ENCODE measurements around the gene TM9SF3.

The TM9SF3 gene

DNA sequence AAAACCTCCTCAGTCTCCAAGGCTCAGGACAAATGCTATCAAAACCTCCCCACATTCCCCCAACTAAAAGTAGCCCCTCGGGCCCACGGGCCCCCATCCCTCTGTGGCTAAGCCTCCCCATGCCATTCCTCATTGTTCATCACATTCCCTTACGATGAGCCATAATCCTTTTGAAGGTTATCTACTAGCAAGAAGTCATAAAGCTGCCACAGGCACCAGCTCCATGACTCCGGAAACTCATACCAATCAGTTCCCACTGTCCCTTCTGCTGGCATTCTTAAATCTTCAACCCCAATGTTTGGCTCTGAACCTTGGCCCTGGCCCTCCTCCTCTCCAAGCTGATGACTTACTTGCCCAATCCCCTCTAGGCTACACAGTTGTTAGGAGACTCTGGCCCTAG lies 19.4 kb upstream of the TM9SF3 start:
- peaks cover 100% of the 10 kb centered on the region for H3K36me3 ChIP-seq
- H3K4me3 ChIP-seq: no peak overlapping the region
- peaks cover 8% of the 10 kb centered on the region; the same call in 1 of the 2 replicates for H4K20me1 ChIP-seq
- H3K9ac ChIP-seq: no peak overlapping the region
- H3K27ac ChIP-seq: peak overlapping the region; percentile 70
- no peaks in the 10 kb centered on the region for H3K9me3 ChIP-seq
- peak overlapping the region; percentile 62; the same call in 1 of the 2 replicates for H3K4me2 ChIP-seq
- TF ChIP-seq Cebpa-rat (IDR thresholded peaks at IDR 0.05): no peak
- peaks cover 86% of the 10 kb centered on the region for H3K4me1 ChIP-seq
- H3K27me3 ChIP-seq: no peaks in the 10 kb centered on the region

DNA sequence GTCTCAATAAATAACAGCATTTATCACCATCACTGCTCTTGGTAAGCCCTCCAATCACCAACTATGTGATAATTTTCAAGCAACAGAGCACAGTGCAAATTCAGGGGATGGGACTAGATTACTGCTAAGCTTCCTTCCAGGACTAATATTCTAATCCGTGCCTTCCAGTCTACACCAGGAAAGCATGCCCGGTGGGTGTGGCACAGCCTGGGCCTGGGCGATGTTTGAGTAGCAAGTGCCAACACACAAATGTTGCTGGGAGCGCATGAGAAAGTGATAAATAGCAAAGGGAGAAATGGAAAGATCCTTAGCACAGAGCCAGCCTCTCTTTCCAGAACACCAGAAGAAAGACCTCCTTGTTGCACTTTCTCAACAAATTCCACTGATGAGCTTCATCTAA lies 13.5 kb upstream of the TM9SF3 start:
- Histone ChIP-seq H3K4me2 (peak overlapping the region; percentile 87), H3K27ac (peak overlapping the region; percentile 77), H3K9ac (peak overlapping the region; percentile 40), H3K9me3 (peaks cover 42% of the 10 kb centered on the region), H3K4me3 (peak overlapping the region; percentile 19; the same call in 1 of the 2 replicates), H4K20me1 (no peaks in the 10 kb centered on the region), H3K4me1 (peaks cover 79% of the 10 kb centered on the region), H3K36me3 (peaks cover 93% of the 10 kb centered on the region), H3K27me3 (no peaks in the 10 kb centered on the region)
- TF ChIP-seq Cebpa-rat (IDR thresholded peaks at IDR 0.05): no peak

GRCh38 chr10:96598846-96599245 lies 12.0 kb upstream of the TM9SF3 start:
- no peaks in the 10 kb centered on the region for H4K20me1 ChIP-seq
- H3K9me3 ChIP-seq: peaks cover 57% of the 10 kb centered on the region
- H3K27me3 ChIP-seq: no peaks in the 10 kb centered on the region
- H3K27ac ChIP-seq: peak overlapping the region; percentile 77
- 0 out of 2 replicates have a peak overlapping the region, but pooled peaks have one; percentile 4 for H3K4me3 ChIP-seq
- peaks cover 65% of the 10 kb centered on the region for H3K4me1 ChIP-seq
- no peak for TF ChIP-seq Cebpa-rat (IDR thresholded peaks at IDR 0.05)
- H3K4me2 ChIP-seq: no peak overlapping the region
- peaks cover 93% of the 10 kb centered on the region for H3K36me3 ChIP-seq
- no peak overlapping the region for H3K9ac ChIP-seq

- H3K27me3 ChIP-seq: no peaks in the 10 kb centered on the region
- H3K4me3 ChIP-seq: no peak overlapping the region
- peaks cover 65% of the 10 kb centered on the region for H3K4me1 ChIP-seq
- H4K20me1 ChIP-seq: no peaks in the 10 kb centered on the region
- no peak overlapping the region for H3K9ac ChIP-seq
- H3K4me2 ChIP-seq: no peak overlapping the region
- no peak for TF ChIP-seq Cebpa-rat (IDR thresholded peaks at IDR 0.05)
- H3K9me3 ChIP-seq: peaks cover 64% of the 10 kb centered on the region
- 0 out of 2 replicates have a peak overlapping the region, but pooled peaks have one; percentile 15 for H3K27ac ChIP-seq
- H3K36me3 ChIP-seq: peaks cover 84% of the 10 kb centered on the region
These were observed 9.9 kb upstream of the TM9SF3 start for GRCh38 chr10:96596422-96597407.

DNA sequence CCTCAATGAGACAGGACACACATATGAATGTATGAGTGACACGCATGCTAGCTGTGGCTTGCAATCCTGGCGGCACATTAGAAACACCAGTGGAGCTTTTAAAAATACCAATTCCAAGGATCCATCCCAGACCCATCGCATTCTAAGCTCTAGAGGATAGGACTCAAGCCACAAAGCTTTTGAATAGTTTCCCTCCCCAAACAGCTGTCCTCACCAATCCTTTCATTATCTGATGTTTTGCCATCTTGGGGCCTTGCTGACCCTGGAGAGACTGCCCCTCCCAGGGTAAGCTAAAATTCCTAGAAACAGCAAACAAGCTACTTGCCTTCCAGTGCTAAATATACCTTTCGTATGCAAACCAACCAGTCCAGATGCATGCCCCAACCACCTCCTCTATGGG lies 8.9 kb upstream of the TM9SF3 start:
- Histone ChIP-seq H3K4me1 (peaks cover 65% of the 10 kb centered on the region), H3K27ac (no peak overlapping the region), H3K4me3 (no peak overlapping the region), H3K9me3 (peaks cover 64% of the 10 kb centered on the region), H3K4me2 (no peak overlapping the region), H3K36me3 (peaks cover 77% of the 10 kb centered on the region), H3K9ac (no peak overlapping the region), H3K27me3 (no peaks in the 10 kb centered on the region), H4K20me1 (no peaks in the 10 kb centered on the region)
- TF ChIP-seq Cebpa-rat (IDR thresholded peaks at IDR 0.05): no peak

DNA sequence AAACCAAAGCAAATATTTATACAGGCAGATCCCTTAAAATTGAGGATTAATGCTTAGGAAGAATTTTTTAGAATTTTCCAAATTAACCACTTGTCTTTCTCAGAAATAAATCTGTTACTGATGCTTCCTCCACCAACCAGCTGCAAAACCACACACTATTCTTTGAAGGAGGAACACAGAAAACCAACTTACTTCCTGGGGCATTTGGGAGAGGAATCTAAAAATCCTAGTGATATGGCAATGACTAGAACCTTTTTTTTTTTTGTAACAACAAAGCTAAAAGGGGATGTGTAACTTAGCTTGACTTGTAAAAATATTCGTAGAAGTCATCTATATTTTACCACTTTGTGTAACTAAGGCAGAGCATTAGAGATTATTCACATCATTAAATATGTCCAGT lies 5.1 kb upstream of the TM9SF3 start:
- Histone ChIP-seq H3K9ac (no peak overlapping the region), H3K27ac (peak overlapping the region; percentile 99), H3K9me3 (peaks cover 37% of the 10 kb centered on the region), H3K27me3 (no peaks in the 10 kb centered on the region), H3K36me3 (peaks cover 44% of the 10 kb centered on the region), H3K4me1 (peaks cover 66% of the 10 kb centered on the region), H3K4me2 (peak overlapping the region; percentile 94), H4K20me1 (no peaks in the 10 kb centered on the region), H3K4me3 (no peak overlapping the region)
- TF ChIP-seq Cebpa-rat (IDR thresholded peaks at IDR 0.05): no peak

- peaks cover 6% of the 10 kb centered on the region; the same call in 1 of the 2 replicates for H3K9me3 ChIP-seq
- peaks cover 28% of the 10 kb centered on the region for H4K20me1 ChIP-seq
- peaks cover 14% of the 10 kb centered on the region; the same call in 1 of the 2 replicates for H3K36me3 ChIP-seq
- no peak overlapping the region for H3K4me3 ChIP-seq
- no peak for TF ChIP-seq Cebpa-rat (IDR thresholded peaks at IDR 0.05)
- no peak overlapping the region for H3K9ac ChIP-seq
- H3K27me3 ChIP-seq: no peaks in the 10 kb centered on the region
- H3K27ac ChIP-seq: peak overlapping the region; percentile 99
- H3K4me1 ChIP-seq: peaks cover 81% of the 10 kb centered on the region
- H3K4me2 ChIP-seq: peak overlapping the region; percentile 94
These were observed 2.0 kb upstream of the TM9SF3 start for GRCh38 chr10:96588616-96589419.

GRCh38 chr10:96588060-96588554 lies 1.3 kb upstream of the TM9SF3 start:
- no peak for TF ChIP-seq Cebpa-rat (IDR thresholded peaks at IDR 0.05)
- Histone ChIP-seq H3K27ac (peak overlapping the region; percentile 99), H3K4me1 (peaks cover 81% of the 10 kb centered on the region), H3K4me2 (peak overlapping the region; percentile 94), H3K9ac (peak overlapping the region; percentile 98), H3K4me3 (peak overlapping the region; percentile 81), H3K27me3 (no peaks in the 10 kb centered on the region), H3K9me3 (no peaks in the 10 kb centered on the region), H4K20me1 (peaks cover 35% of the 10 kb centered on the region), H3K36me3 (peaks cover 14% of the 10 kb centered on the region; the same call in 1 of the 2 replicates)

DNA sequence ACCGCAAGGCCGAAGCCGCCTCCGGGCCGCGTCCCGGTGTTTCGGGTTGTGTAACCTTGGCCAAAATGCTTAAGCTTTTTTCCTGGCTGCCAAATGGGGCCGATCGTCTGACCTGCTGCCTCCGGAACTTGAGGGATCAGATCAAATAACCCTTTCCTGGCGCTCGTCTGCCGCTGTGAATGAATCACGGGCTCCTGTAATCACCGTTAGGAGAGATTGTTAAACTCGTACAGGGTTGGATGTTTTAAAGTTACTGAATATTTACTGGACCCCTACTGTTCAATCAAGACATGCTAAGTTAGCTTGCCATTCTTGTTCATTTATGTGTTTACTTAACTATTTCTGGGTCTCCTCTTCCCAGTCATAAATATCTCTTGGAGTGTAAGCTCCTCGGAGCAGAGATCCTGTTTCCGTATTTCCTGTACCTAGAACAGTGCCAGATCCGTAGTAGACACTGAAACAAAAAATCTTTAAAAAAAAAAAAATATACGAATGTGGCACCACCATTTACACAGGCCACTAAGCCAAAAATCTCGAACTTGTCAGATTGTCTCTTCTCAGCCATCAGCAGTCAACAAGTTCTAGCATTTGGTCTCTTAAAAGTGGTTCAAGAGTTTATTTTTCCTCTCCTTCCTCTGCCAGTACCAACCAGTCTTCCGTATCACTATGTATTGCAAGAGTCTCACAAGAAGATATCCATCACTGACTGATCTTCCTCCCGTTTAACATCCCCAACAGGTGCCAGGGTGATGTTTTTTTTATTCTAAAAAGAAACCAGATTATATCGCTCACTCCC lies 650 bp upstream of the TM9SF3 start:
- H3K9ac ChIP-seq: peak overlapping the region; percentile 98
- no peak; the same call in 1 of the 2 replicates for TF ChIP-seq Cebpa-rat (IDR thresholded peaks at IDR 0.05)
- H4K20me1 ChIP-seq: peaks cover 41% of the 10 kb centered on the region
- no peaks in the 10 kb centered on the region for H3K27me3 ChIP-seq
- no peaks in the 10 kb centered on the region for H3K9me3 ChIP-seq
- H3K27ac ChIP-seq: peak overlapping the region; percentile 99
- peak overlapping the region; percentile 81 for H3K4me3 ChIP-seq
- peaks cover 14% of the 10 kb centered on the region; the same call in 1 of the 2 replicates for H3K36me3 ChIP-seq
- peaks cover 80% of the 10 kb centered on the region for H3K4me1 ChIP-seq
- H3K4me2 ChIP-seq: peak overlapping the region; percentile 94

Data from BLaER1 (cell line).